ENCODE data around the gene ADGRG1. TPM values are rescaled to one million over a fixed set of nuclear protein-coding genes. Genes with fewer than 3 reads are reported as not detected.

ADGRG1 gene
- total RNA-seq, 3 donors from 2014 or later (not counting 1 experiment from before 2014, with no cell fraction given), result 830 to 949 (median 858) TPM

DNA sequence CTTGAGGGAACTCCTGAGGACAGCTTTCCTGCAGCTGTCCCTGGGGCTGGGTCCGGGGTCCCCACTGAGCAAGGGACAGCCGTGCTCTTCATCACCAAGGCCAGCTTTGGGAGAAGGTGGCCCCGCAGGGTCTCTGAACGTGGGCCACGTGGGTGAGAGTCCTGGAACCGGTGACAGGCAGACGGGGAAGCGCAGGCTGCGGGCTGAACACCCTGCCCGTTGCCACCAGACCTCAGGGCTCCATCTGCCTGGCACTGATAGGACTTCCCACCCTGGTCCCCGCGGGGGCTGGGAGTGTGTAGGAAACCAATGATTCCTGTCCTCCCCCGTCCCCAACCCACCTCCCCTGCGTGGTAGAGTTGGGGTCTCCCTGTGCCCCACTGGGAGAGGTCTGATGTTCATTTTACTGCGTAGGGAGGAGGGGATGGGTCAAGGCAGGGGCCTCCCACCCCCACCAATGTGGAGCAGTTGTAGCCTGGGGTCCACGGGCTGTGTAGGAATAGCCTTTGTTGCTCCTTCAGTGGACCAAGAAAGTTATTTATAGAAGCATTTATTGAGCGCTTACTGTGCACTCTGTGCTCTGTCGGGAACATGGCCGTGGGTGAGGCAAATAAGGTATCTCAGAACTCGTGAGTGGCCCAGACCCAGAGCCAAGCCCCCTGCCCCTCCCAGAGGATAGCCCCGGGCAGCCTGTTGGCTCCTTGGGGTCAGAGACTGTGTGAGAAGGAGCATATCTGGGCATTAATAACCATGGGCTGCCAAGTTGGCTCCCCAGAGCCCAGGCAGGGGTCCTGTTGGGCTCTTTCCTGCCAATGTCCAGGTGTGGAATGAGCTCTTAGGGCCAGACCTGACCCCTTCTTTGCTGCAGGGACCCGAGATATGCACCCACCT lies 1.3 kb downstream of the ADGRG1 start:
- intact Hi-C loops (cut with micrococcal nuclease), result no loop called here
- ATAC-seq, result peak in 1 of 3 donors; percentile 18
- Mint-ChIP-seq H3K4me1 (peaks cover 25 to 35% of the 10 kb centered on the region in 2 donors), H3K27me3 (ENCODE audit: low read depth in 2 of 2) (peaks cover 0 to 12% of the 10 kb centered on the region in 2 donors), H3K4me3 (peak overlapping the region; percentile 31), H3K36me3 (no peaks in the 10 kb centered on the region), H3K27ac (peak overlapping the region; percentile 27 to 77), H3K9me3 (no peaks in the 10 kb centered on the region)
- H3K4me3 ChIP-seq (ENCODE audit: low read length), result peak overlapping the region; percentile 33
- H3K9me3 ChIP-seq (ENCODE audit: control insufficient read depth, insufficient read depth, low read length), result no peaks in the 10 kb centered on the region
- H3K36me3 ChIP-seq (ENCODE audit: control insufficient read depth, insufficient read depth, low read length), result no peaks in the 10 kb centered on the region
- TF ChIP-seq, protein P1, sequence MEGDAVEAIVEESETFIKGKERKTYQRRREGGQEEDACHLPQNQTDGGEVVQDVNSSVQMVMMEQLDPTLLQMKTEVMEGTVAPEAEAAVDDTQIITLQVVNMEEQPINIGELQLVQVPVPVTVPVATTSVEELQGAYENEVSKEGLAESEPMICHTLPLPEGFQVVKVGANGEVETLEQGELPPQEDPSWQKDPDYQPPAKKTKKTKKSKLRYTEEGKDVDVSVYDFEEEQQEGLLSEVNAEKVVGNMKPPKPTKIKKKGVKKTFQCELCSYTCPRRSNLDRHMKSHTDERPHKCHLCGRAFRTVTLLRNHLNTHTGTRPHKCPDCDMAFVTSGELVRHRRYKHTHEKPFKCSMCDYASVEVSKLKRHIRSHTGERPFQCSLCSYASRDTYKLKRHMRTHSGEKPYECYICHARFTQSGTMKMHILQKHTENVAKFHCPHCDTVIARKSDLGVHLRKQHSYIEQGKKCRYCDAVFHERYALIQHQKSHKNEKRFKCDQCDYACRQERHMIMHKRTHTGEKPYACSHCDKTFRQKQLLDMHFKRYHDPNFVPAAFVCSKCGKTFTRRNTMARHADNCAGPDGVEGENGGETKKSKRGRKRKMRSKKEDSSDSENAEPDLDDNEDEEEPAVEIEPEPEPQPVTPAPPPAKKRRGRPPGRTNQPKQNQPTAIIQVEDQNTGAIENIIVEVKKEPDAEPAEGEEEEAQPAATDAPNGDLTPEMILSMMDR (IDR thresholded peaks at IDR 0.05), result no peak
- peaks cover 33% of the 10 kb centered on the region for H3K4me1 ChIP-seq (ENCODE audit: control insufficient read depth, insufficient read depth, low read length)
- DNase-seq, result no peak
- H3K27ac ChIP-seq (ENCODE audit: low read length), result no peak overlapping the region
- H3K27me3 ChIP-seq (ENCODE audit: control insufficient read depth, insufficient read depth, low read length), result no peaks in the 10 kb centered on the region
- 39% methylated on average over 20 of the region's 22 CpGs for WGBS (ENCODE audit: insufficient coverage)

- Mint-ChIP-seq H3K9me3 (no peaks in the 10 kb centered on the region), H3K27ac (peak overlapping the region in 1 of 2 donors; percentile 77), H3K36me3 (no peaks in the 10 kb centered on the region), H3K4me1 (peaks cover 24 to 30% of the 10 kb centered on the region in 2 donors), H3K27me3 (ENCODE audit: low read depth in 2 of 2) (peaks cover 0 to 10% of the 10 kb centered on the region in 2 donors), H3K4me3 (peak overlapping the region; percentile 72)
- WGBS (ENCODE audit: insufficient coverage), result 70% methylated on average over 10 of the region's 10 CpGs
- TF ChIP-seq, protein P1 (IDR thresholded peaks at IDR 0.05), result no peak
- Histone ChIP-seq H3K27me3 (ENCODE audit: control insufficient read depth, insufficient read depth, low read length) (no peaks in the 10 kb centered on the region), H3K36me3 (ENCODE audit: control insufficient read depth, insufficient read depth, low read length) (no peaks in the 10 kb centered on the region), H3K4me1 (ENCODE audit: control insufficient read depth, insufficient read depth, low read length) (peaks cover 33% of the 10 kb centered on the region), H3K4me3 (ENCODE audit: low read length) (peak overlapping the region; percentile 12), H3K9me3 (ENCODE audit: control insufficient read depth, insufficient read depth, low read length) (no peaks in the 10 kb centered on the region), H3K27ac (ENCODE audit: low read length) (no peak overlapping the region)
- DNase-seq (no peak), ATAC-seq (no peak)
- intact Hi-C loops (cut with micrococcal nuclease), result no loop called here
Observed at GRCh38 chr16:57630407-57630797, 2.0 kb downstream of the ADGRG1 start.

DNA sequence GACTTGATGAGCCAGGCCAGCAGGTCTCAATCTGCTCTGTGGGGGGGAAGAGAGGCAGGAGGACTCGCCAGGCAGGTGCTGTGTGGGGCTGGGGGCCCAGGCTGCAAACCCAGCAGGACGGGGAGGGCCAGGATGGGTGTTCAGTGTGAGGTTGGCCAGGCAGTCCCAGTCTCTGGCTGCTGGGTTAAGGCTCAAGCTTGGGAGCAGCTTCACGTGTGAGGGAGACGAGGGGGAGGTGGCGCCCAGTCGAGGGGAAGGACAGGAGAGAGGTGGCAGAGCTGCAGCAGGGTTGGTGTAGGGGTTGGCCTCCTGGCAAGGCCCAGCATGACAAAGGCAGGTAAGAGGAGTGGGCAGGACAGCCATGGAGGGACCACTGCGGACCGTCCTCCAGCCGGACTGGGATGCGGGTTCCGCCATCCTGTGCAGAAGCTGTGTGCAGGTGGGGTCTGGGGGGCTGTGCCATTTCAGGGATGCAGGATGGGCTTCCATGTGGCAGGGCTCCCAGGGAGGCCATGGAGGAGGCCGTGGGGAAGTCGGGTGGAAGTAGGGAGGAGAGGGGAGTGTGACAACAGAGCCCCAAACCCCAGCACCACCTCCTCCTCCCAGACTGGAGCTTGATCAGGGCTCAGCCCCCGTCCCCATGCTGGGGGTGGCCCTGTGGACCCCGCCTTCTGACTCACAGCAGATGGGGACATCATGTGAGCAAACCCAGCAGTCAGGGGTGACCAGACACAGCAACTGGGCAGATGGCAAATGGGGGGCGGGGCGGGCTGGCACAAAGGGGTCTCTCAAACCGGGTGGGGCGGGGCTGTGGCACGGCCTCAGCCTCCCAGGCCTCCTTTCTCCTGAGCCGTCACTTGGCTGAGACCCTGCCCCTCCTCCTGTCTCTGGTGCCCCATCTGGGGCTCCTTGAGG lies 2.8 kb downstream of the ADGRG1 start:
- Histone ChIP-seq H3K36me3 (ENCODE audit: control insufficient read depth, insufficient read depth, low read length) (no peaks in the 10 kb centered on the region), H3K4me3 (ENCODE audit: low read length) (no peak overlapping the region), H3K4me1 (ENCODE audit: control insufficient read depth, insufficient read depth, low read length) (peaks cover 33% of the 10 kb centered on the region), H3K9me3 (ENCODE audit: control insufficient read depth, insufficient read depth, low read length) (no peaks in the 10 kb centered on the region), H3K27ac (ENCODE audit: low read length) (no peak overlapping the region), H3K27me3 (ENCODE audit: control insufficient read depth, insufficient read depth, low read length) (no peaks in the 10 kb centered on the region)
- intact Hi-C loops (cut with micrococcal nuclease), result no loop called here
- Mint-ChIP-seq H3K9me3 (no peaks in the 10 kb centered on the region), H3K4me3 (peak overlapping the region; percentile 72), H3K4me1 (peaks cover 17 to 25% of the 10 kb centered on the region in 2 donors), H3K27me3 (ENCODE audit: low read depth in 2 of 2) (peaks cover 0 to 9% of the 10 kb centered on the region in 2 donors), H3K27ac (peak overlapping the region in 1 of 2 donors; percentile 77), H3K36me3 (no peaks in the 10 kb centered on the region)
- WGBS (ENCODE audit: insufficient coverage), result 81% methylated on average over 19 of the region's 21 CpGs
- ATAC-seq, result no peak
- no peak for DNase-seq
- TF ChIP-seq, protein P1 (IDR thresholded peaks at IDR 0.05), result no peak
